Measurements from ENCODE around the gene TBX1.

Gene TBX1

GRCh38 chr22:19801340-19802000 lies 40.9 kb downstream of the TBX1 start:
- DNase-seq, result no peak

GRCh38 chr22:19802001-19802893 lies 41.7 kb downstream of the TBX1 start:
- DNase-seq, result no peak

- no peak for DNase-seq
Measured at GRCh38 chr22:19802894-19803735, 42.5 kb downstream of the TBX1 start.

GRCh38 chr22:19803736-19804267 lies 43.2 kb downstream of the TBX1 start:
- no peak for DNase-seq

GRCh38 chr22:19805821-19806212 lies 45.2 kb downstream of the TBX1 start:
- DNase-seq, result no peak

GRCh38 chr22:19806213-19807160 lies 45.9 kb downstream of the TBX1 start:
- DNase-seq, result no peak

- DNase-seq, result no peak
Measured at GRCh38 chr22:19807161-19807913, 46.8 kb downstream of the TBX1 start.

GRCh38 chr22:19807914-19808872 lies 47.6 kb downstream of the TBX1 start:
- no peak for DNase-seq

GRCh38 chr22:19808873-19809478 lies 48.4 kb downstream of the TBX1 start:
- DNase-seq, result no peak

GRCh38 chr22:19809741-19810140 lies 49.2 kb downstream of the TBX1 start:
- no peak for DNase-seq

GRCh38 chr22:19810381-19811201 lies 50.0 kb downstream of the TBX1 start:
- DNase-seq, result no peak

- no peak for DNase-seq
Measured at GRCh38 chr22:19811211-19811621, 50.6 kb downstream of the TBX1 start.

GRCh38 chr22:19811811-19812771 lies 51.5 kb downstream of the TBX1 start:
- DNase-seq, result no peak

GRCh38 chr22:19812910-19813309 lies 52.3 kb downstream of the TBX1 start:
- no peak for DNase-seq

- no peak for DNase-seq
Measured at GRCh38 chr22:19814428-19814827, 53.9 kb downstream of the TBX1 start.

- DNase-seq, result no peak
Measured at GRCh38 chr22:19815093-19815822, 54.7 kb downstream of the TBX1 start.
